Retinal pigment epithelial cell (primary cell): Measurements from ENCODE around the gene KLK1.

ENCODE experiments used
- DNase-seq: peaks from one replicate; pipeline ENCODE4 v3.0.0-alpha.2; 2010; ENCODE audit warnings: low read depth
- H3K4me3 ChIP-seq: 2 replicates; pipeline ENCODE4 v1.5.1; 2011; ENCODE audit warnings: mild to moderate bottlenecking, low read length, control low read depth, moderate library complexity
- CTCF ChIP-seq: conservative IDR thresholded peaks from 2 replicates; pipeline ENCODE4 v1.5.1; 2011; ENCODE audit warnings: low read depth, low read length, control low read depth, inconsistent platforms

The KLK1 gene

GRCh38 chr19:50822661-50823208 lies 852 bp downstream of the KLK1 start:
- no peak for DNase-seq
- TF ChIP-seq CTCF = no peak
- H3K4me3 ChIP-seq = no peak overlapping the region

GRCh38 chr19:50821622-50822021 lies 2.0 kb downstream of the KLK1 start:
- no peak overlapping the region for H3K4me3 ChIP-seq
- no peak for DNase-seq
- no peak for TF ChIP-seq CTCF

- TF ChIP-seq CTCF = no peak
- H3K4me3 ChIP-seq = no peak overlapping the region
- no peak for DNase-seq
These were observed 2.4 kb downstream of the KLK1 start for GRCh38 chr19:50821248-50821612.

- TF ChIP-seq CTCF = no peak
- DNase-seq = no peak
- no peak overlapping the region for H3K4me3 ChIP-seq
These were observed 2.9 kb downstream of the KLK1 start for GRCh38 chr19:50820549-50821247.

- no peak for DNase-seq
- no peak overlapping the region for H3K4me3 ChIP-seq
- no peak for TF ChIP-seq CTCF
These were observed 3.5 kb downstream of the KLK1 start for GRCh38 chr19:50820086-50820485.

GRCh38 chr19:50819636-50820035 lies 4.0 kb downstream of the KLK1 start:
- no peak overlapping the region for H3K4me3 ChIP-seq
- TF ChIP-seq CTCF = no peak
- DNase-seq = no peak

GRCh38 chr19:50818859-50819472 lies 4.6 kb downstream of the KLK1 start:
- no peak overlapping the region for H3K4me3 ChIP-seq
- no peak for TF ChIP-seq CTCF
- DNase-seq = no peak
